HG02588 (cell line): ENCODE data around the gene MATN4.

Experiments used
- ATAC-seq: cut with Tn5 transposase; IDR thresholded peaks from one replicate; pipeline ENCODE4 v1.9.1; 2021; ENCODE audit warnings: mild to moderate bottlenecking, moderate library complexity; ENCODE audit not compliant: unreplicated experiment

The MATN4 gene

GRCh38 chr20:45293041-45294002, 14.8 kb downstream of the MATN4 start:
- ATAC-seq = peak; percentile 51

GRCh38 chr20:45292343-45292742, 15.8 kb downstream of the MATN4 start:
- no peak for ATAC-seq

GRCh38 chr20:45291526-45291925, 16.6 kb downstream of the MATN4 start:
- ATAC-seq = no peak

GRCh38 chr20:45290677-45291355, 17.3 kb downstream of the MATN4 start:
- ATAC-seq = no peak

- no peak for ATAC-seq
Observed at GRCh38 chr20:45289942-45290676, 18.0 kb downstream of the MATN4 start.

- ATAC-seq = no peak
Observed at GRCh38 chr20:45288860-45289259, 19.2 kb downstream of the MATN4 start.

- ATAC-seq = no peak
Observed at GRCh38 chr20:45288376-45288775, 19.7 kb downstream of the MATN4 start.

GRCh38 chr20:45283551-45284057, 24.5 kb downstream of the MATN4 start:
- ATAC-seq = no peak

GRCh38 chr20:45282700-45283550, 25.2 kb downstream of the MATN4 start:
- no peak for ATAC-seq

- ATAC-seq = no peak
Observed at GRCh38 chr20:45279992-45280391, 28.1 kb downstream of the MATN4 start.

- no peak for ATAC-seq
Observed at GRCh38 chr20:45275338-45275737, 32.8 kb downstream of the MATN4 start.

GRCh38 chr20:45269754-45270270, 38.3 kb downstream of the MATN4 start:
- no peak for ATAC-seq

GRCh38 chr20:45269056-45269455, 39.0 kb downstream of the MATN4 start:
- ATAC-seq = no peak

GRCh38 chr20:45268531-45268930, 39.6 kb downstream of the MATN4 start:
- no peak for ATAC-seq

GRCh38 chr20:45266977-45267376, 41.1 kb downstream of the MATN4 start:
- ATAC-seq = no peak

GRCh38 chr20:45263556-45264266, 44.4 kb downstream of the MATN4 start:
- ATAC-seq = no peak

GRCh38 chr20:45258664-45259063, 49.4 kb downstream of the MATN4 start:
- no peak for ATAC-seq

- ATAC-seq = no peak
Observed at GRCh38 chr20:45258259-45258658, 49.8 kb downstream of the MATN4 start.

GRCh38 chr20:45257711-45258110, 50.4 kb downstream of the MATN4 start:
- ATAC-seq = no peak
